ENCODE results near the gene PDE4D. TPM values are rescaled to one million over a fixed set of nuclear protein-coding genes. Genes with fewer than 3 reads are reported as not detected.

The PDE4D gene
- total and polyA plus RNA-seq, 2 of the 4 experiments (the other 2 are of a cell fraction): 1.4 to 7.9 TPM

DNA sequence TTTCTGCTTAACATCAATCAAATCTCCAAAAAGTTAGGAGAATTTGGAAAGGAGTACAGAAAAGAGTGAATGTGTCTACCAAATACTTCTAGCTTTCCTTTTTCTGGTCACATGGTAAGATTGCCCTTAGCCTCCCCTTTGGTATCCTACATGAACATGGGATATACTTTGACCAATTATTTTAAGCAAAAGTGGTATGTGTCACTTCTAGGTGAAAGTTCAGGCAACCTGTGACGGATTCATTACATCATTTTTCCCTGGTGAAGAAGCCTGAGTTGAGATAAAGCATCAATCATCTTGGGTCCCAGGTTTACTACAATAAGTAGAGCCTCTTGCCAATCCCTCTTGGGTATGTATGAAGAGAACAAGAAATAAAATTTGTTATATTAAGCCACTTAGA, 419.2 kb downstream of the PDE4D start:
- Histone ChIP-seq H3K36me3 (ENCODE audit: control insufficient read depth, insufficient read depth, low read length) (no peaks in the 10 kb centered on the region), H3K4me1 (ENCODE audit: control insufficient read depth, insufficient read depth, low read length) (no peaks in the 10 kb centered on the region), H2AK5ac (ENCODE audit: low read depth, low read length) (no peak overlapping the region), H2AFZ (replicated peaks; ENCODE audit: low read length, poor library complexity) (no peak overlapping the region), H3K4me2 (ENCODE audit: low read depth, low read length) (no peak overlapping the region), H3K27me3 (ENCODE audit: control insufficient read depth, insufficient read depth, low read length) (no peaks in the 10 kb centered on the region), H4K91ac (ENCODE audit: insufficient read depth, low read depth, low read length) (no peak overlapping the region), H3K4ac (ENCODE audit: low read depth, low read length) (no peak overlapping the region), H2BK5ac (ENCODE audit: low read depth, low read length, poor library complexity, severe bottlenecking) (no peak overlapping the region), H3K56ac (ENCODE audit: extremely low read depth, insufficient read depth, low read length) (no peak overlapping the region), H4K8ac (ENCODE audit: low read depth in 2 of 2, low read length in 2 of 2) (no peak overlapping the region), H3K27ac (ENCODE audit: insufficient read depth, low read length) (no peak overlapping the region), H3K18ac (ENCODE audit: low read depth, low read length) (no peak overlapping the region), H4K5ac (ENCODE audit: low read depth, low read length) (no peak overlapping the region), H3K9me3 (ENCODE audit: control insufficient read depth, insufficient read depth, low read length) (no peaks in the 10 kb centered on the region), H3K9ac (ENCODE audit: low read depth, low read length) (no peak overlapping the region), H2AK9ac (replicated peaks; ENCODE audit: low read depth, low read length, poor library complexity) (no peak overlapping the region), H2BK120ac (ENCODE audit: low read depth, low read length) (no peak overlapping the region), H3K4me3 (ENCODE audit: insufficient read depth, low read depth, low read length) (no peak overlapping the region), H3K79me1 (ENCODE audit: low read depth in 1 of 2, low read length in 2 of 2) (no peaks in the 10 kb centered on the region), H2BK20ac (ENCODE audit: low read depth, low read length) (no peak overlapping the region), H4K20me1 (ENCODE audit: insufficient read depth, low read length) (no peaks in the 10 kb centered on the region), H3K23ac (ENCODE audit: low read depth, low read length) (no peak overlapping the region), H3K14ac (replicated peaks; ENCODE audit: low read depth, low read length) (no peak overlapping the region), H3K9me1 (ENCODE audit: insufficient read depth, low read length) (no peaks in the 10 kb centered on the region), H2BK15ac (ENCODE audit: low read depth, low read length) (no peak overlapping the region)
- in situ Hi-C loops (cut with MboI; ENCODE audit: low sequenced_read_pairs): no loop called here
- POLR2A ChIA-PET (ENCODE audit: unreplicated experiment): no interaction called here
- DNase-seq (no peak), ATAC-seq (ENCODE audit: low read depth) (no peak)
- no TSS peak for BruUV-seq (replicated peaks)
- TF ChIP-seq BHLHE40 (IDR thresholded peaks at IDR 0.05; ENCODE audit: low read depth, low read length): no peak
- TF ChIP-seq, protein P1, sequence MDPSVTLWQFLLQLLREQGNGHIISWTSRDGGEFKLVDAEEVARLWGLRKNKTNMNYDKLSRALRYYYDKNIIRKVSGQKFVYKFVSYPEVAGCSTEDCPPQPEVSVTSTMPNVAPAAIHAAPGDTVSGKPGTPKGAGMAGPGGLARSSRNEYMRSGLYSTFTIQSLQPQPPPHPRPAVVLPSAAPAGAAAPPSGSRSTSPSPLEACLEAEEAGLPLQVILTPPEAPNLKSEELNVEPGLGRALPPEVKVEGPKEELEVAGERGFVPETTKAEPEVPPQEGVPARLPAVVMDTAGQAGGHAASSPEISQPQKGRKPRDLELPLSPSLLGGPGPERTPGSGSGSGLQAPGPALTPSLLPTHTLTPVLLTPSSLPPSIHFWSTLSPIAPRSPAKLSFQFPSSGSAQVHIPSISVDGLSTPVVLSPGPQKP (IDR thresholded peaks at IDR 0.05; ENCODE audit: borderline replicate concordance, low read depth, low read length): no peak
- TF ChIP-seq CEBPB (IDR thresholded peaks at IDR 0.05; ENCODE audit: low read depth, low read length): no peak
- TF ChIP-seq, protein P2, sequence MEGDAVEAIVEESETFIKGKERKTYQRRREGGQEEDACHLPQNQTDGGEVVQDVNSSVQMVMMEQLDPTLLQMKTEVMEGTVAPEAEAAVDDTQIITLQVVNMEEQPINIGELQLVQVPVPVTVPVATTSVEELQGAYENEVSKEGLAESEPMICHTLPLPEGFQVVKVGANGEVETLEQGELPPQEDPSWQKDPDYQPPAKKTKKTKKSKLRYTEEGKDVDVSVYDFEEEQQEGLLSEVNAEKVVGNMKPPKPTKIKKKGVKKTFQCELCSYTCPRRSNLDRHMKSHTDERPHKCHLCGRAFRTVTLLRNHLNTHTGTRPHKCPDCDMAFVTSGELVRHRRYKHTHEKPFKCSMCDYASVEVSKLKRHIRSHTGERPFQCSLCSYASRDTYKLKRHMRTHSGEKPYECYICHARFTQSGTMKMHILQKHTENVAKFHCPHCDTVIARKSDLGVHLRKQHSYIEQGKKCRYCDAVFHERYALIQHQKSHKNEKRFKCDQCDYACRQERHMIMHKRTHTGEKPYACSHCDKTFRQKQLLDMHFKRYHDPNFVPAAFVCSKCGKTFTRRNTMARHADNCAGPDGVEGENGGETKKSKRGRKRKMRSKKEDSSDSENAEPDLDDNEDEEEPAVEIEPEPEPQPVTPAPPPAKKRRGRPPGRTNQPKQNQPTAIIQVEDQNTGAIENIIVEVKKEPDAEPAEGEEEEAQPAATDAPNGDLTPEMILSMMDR (conservative IDR thresholded peaks at IDR 0.05; ENCODE audit: low read depth, low read length): no peak
- no peak for TF ChIP-seq MAFK (IDR thresholded peaks at IDR 0.05; ENCODE audit: low read depth, low read length)
- TF ChIP-seq POLR2A (IDR thresholded peaks at IDR 0.05; ENCODE audit: low read depth, low read length): no peak
- no peak for TF ChIP-seq RFX5 (IDR thresholded peaks at IDR 0.05; ENCODE audit: low read depth, low read length)
- no peak for TF ChIP-seq NFE2L2 (IDR thresholded peaks at IDR 0.05; ENCODE audit: low read depth, low read length)
- dilution Hi-C loops (cut with HindIII; ENCODE audit: low sequenced_read_pairs, unreplicated experiment): no loop called here
- intact Hi-C loops (cut with micrococcal nuclease): no loop called here
- WGBS, 2 experiments (ENCODE audit: extremely low coverage in 2 of 2, insufficient read length in 1 of 2): no CpG with 5 or more reads among the region's 1 CpG
- CTCF ChIA-PET: interaction anchor here (0.6 kb wide), 1 partner anchor 35 kb away, joined by 3 read pairs; no protein-coding TSS in a partner anchor

Data from IMR-90 (cell line).